GM10266 (cell line): ENCODE measurements around the gene TRIM34.
"Not testable (repeated sequence)": the region's sequence is repeated elsewhere in the genome, so short reads cannot be mapped to it uniquely, and the experiment has no call there.

Experiments used
- DNase-seq: peaks from one replicate; pipeline ENCODE4 v3.0.0; 2012; ENCODE audit errors: extremely low spot score
- TF ChIP-seq, protein P1 (sequence below): IDR thresholded peaks from 2 replicates; pipeline ENCODE4 v1.5.1; 2012; ENCODE audit warnings: mild to moderate bottlenecking, low read depth; ENCODE audit not compliant: control insufficient read depth, insufficient read depth; ENCODE audit errors: missing control alignments

Gene TRIM34

DNA sequence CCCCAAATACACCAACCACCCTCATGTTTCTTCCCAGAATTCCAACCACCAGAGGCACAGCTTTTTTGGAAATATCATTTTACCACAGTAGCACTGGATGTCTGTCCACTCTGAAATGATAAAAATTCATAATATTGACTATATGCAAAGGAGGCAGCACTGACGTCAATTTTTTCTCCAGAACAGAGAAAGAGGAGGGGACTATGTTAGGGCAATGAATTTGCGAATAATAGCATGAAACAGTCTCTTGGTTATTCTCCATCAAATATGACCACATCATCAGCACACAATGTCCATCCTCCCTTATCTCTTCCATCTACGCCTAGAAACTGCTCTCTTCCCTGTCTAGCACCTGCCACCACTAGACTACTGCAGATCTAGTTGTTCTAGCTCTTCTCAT lies 21.3 kb downstream of the TRIM34 start:
- TF ChIP-seq, protein P1, sequence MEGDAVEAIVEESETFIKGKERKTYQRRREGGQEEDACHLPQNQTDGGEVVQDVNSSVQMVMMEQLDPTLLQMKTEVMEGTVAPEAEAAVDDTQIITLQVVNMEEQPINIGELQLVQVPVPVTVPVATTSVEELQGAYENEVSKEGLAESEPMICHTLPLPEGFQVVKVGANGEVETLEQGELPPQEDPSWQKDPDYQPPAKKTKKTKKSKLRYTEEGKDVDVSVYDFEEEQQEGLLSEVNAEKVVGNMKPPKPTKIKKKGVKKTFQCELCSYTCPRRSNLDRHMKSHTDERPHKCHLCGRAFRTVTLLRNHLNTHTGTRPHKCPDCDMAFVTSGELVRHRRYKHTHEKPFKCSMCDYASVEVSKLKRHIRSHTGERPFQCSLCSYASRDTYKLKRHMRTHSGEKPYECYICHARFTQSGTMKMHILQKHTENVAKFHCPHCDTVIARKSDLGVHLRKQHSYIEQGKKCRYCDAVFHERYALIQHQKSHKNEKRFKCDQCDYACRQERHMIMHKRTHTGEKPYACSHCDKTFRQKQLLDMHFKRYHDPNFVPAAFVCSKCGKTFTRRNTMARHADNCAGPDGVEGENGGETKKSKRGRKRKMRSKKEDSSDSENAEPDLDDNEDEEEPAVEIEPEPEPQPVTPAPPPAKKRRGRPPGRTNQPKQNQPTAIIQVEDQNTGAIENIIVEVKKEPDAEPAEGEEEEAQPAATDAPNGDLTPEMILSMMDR: no peak
- DNase-seq: no peak

DNA sequence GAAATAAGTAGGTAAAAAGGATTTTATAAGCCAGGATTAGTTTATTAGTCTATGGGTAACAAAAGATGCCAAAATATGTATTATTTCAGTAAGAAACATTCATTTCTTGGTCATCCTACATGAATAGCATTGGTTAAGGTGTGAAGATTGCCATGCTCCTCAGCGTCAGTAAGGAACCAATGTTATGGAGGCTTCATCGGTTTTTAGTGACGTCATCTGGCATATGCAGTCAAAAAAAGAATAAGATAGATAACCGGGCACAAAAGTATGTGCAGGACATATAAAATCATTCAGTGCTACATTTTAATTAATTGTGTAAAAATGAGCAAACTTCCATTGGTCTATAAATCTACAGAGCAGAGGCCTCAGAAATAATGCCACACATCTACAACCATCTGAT lies 30.7 kb downstream of the TRIM34 start:
- DNase-seq: no peak
- TF ChIP-seq, protein P1: no peak

DNA sequence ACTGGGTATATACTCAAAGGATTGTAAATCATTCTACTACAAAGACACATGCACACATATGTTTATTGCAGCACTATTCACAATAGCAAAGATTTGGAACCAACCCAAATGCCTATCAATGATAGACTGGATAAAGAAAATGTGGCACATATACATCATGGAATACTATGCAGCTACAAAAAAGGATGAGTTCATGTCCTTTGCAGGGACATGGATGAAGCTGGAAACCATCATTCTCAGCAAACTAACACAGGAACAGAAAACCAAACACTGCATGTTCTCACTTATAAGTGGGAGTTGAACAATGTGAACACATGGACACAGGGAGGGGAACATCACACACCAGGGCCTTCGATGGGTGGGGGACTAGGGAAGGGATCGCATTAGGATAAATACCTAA lies 32.2 kb downstream of the TRIM34 start:
- not testable (repeated sequence) for DNase-seq

DNA sequence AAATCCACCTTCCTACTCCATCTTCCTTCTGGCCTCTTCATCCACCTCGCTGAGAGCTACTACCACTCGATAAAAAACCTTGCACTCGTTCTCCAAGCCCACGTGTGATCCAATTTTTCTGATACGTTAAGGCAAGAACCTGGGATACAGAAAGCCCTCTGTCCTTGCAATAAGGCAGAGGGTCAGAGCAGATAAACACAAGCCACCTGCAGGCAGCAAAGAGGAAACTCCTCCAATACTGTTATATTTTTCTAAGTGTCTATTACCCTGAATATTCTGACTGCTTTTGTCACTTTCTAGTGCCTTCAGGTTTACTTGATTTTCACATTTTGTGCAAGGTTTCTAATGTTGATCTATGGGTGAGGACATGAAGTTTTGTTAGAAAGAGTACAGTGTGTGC lies 33.5 kb downstream of the TRIM34 start:
- DNase-seq: no peak
- TF ChIP-seq, protein P1: no peak

DNA sequence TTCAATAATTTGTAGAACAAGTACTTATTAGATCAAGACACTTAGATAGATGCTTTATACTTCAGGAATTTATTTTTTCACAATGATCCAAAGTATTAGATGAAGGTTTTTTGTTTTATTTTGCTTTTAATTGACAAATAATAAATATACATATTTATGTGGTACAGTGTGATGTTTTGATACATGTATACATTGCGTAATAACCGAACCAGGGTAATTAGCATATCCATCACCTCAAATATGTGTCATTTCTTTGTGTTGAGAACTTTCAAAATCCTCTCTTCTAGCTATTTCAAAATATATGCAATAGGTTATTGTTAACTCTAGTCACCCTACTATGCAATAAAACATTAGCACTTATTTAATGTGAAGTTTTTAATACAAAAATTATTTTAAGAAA lies 38.7 kb downstream of the TRIM34 start:
- TF ChIP-seq, protein P1: no peak
- DNase-seq: no peak

DNA sequence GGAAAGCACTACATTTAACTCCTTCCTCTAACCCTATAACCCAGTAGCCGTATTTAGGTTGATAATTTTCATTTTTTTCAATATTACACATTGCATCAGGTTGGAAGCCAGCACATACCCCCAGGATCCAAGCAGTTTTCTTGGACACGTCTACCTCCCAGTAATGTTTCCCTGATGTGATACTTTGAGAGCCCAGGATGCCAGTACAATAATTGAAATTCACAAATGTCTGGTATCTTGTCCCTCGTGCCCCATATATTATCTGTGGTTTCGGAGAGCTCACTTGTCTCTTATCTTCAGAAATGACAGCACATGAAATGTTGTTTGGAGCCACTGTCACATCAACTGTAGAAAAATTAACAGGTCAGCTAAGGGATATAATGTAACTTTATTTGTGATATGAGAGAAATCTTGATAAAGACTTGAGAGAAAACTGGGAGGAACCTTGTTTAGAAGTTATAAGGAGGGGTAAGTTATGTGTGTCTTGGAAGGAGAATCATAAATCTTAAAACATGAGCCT lies 40.3 kb downstream of the TRIM34 start:
- TF ChIP-seq, protein P1: no peak
- no peak for DNase-seq

DNA sequence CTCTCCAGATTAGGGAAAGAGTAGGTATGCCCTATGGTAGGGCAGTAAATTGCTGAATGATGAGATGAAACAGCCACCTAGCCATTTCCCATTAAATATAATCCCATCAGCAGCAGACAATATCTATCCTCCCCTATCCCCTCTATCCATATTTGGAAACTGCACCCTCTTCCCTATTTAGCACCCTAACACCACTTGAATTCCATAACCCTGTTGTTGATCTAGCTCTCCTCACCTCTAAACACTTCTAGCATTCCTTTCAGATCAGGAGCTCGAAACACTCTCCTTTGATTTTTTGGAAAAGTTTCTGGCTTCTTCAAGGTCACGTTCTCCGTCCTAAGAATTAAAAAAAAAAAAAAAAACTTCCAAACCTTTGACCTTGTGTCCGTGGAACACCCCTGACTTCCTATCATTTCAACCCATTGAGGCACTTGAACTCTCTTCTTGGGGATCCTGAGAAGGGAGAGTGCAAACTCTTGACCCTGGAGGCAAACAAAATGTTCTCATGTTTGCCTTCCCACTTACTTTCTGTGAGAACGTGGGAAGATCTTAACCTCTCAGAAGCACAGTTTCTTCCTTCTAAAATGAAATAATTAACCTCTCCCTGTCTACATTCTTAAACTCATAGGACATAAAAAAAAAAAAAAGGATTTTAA lies 41.1 kb downstream of the TRIM34 start:
- DNase-seq: no peak
- TF ChIP-seq, protein P1: no peak

DNA sequence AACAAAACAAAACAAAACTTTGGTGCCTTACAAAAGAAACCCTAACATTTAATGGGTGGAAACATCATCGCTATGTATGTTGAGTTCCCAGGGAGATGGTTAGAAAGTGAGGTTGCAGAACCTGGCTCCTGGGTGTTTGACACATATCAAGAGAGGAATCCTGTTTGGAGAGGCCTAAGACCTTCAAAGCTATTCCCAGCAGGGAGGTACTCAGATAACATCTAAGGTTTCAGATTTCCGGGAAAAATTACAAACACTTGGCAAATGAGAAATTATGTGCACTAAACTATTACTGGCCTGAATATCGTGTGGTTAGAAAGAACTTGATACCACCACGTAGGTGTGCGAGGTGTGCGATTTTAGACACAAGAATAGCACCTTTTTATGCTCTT lies 41.6 kb downstream of the TRIM34 start:
- TF ChIP-seq, protein P1: no peak
- DNase-seq: no peak
